ENCODE data around the gene TNIP1.

TNIP1 gene

GRCh38 chr5:151073280-151073679, 7.6 kb downstream of the TNIP1 start:
- FAIRE-seq (no peak), DNase-seq (ENCODE audit: insufficient read length, low spot score) (no peak)
- TF ChIP-seq POLR2A (IDR thresholded peaks at IDR 0.05; ENCODE audit: low read depth, low read length) = no peak

- TF ChIP-seq POLR2A (IDR thresholded peaks at IDR 0.05; ENCODE audit: low read depth, low read length) = no peak
These were observed 8.2 kb downstream of the TNIP1 start for GRCh38 chr5:151072630-151073025.

GRCh38 chr5:151071848-151072629, 8.8 kb downstream of the TNIP1 start:
- no peak for FAIRE-seq
- DNase-seq (ENCODE audit: insufficient read length, low spot score) = no peak
- TF ChIP-seq POLR2A (IDR thresholded peaks at IDR 0.05; ENCODE audit: low read depth, low read length) = no peak

More at GRCh38 chr5:151072630-151073025, 8.2 kb downstream of the TNIP1 start:
- peak; percentile 72 for DNase-seq (ENCODE audit: insufficient read length, low spot score)
- no peak for FAIRE-seq

GRCh38 chr5:151071021-151071420, 9.8 kb downstream of the TNIP1 start:
- DNase-seq (ENCODE audit: insufficient read length, low spot score) = no peak
- no peak for TF ChIP-seq POLR2A (IDR thresholded peaks at IDR 0.05; ENCODE audit: low read depth, low read length)
- no peak for FAIRE-seq

GRCh38 chr5:151070449-151070848, 10.4 kb downstream of the TNIP1 start:
- TF ChIP-seq POLR2A (IDR thresholded peaks at IDR 0.05; ENCODE audit: low read depth, low read length) = no peak
- FAIRE-seq (no peak), DNase-seq (ENCODE audit: insufficient read length, low spot score) (no peak)

- DNase-seq (ENCODE audit: insufficient read length, low spot score) = no peak
- no peak for FAIRE-seq
- TF ChIP-seq POLR2A (IDR thresholded peaks at IDR 0.05; ENCODE audit: low read depth, low read length) = no peak
These were observed 12.2 kb downstream of the TNIP1 start for GRCh38 chr5:151068433-151069197.

GRCh38 chr5:151067632-151068432, 13.0 kb downstream of the TNIP1 start:
- no peak for TF ChIP-seq POLR2A (IDR thresholded peaks at IDR 0.05; ENCODE audit: low read depth, low read length)
- FAIRE-seq = no peak
- no peak for DNase-seq (ENCODE audit: insufficient read length, low spot score)

GRCh38 chr5:151066920-151067319, 13.9 kb downstream of the TNIP1 start:
- DNase-seq (ENCODE audit: insufficient read length, low spot score) = no peak
- TF ChIP-seq POLR2A (IDR thresholded peaks at IDR 0.05; ENCODE audit: low read depth, low read length) = no peak
- no peak for FAIRE-seq

- TF ChIP-seq POLR2A (IDR thresholded peaks at IDR 0.05; ENCODE audit: low read depth, low read length) = no peak
- FAIRE-seq = no peak
- DNase-seq (ENCODE audit: insufficient read length, low spot score) = no peak
These were observed 15.2 kb downstream of the TNIP1 start for GRCh38 chr5:151065609-151066008.

GRCh38 chr5:151064916-151065499, 15.8 kb downstream of the TNIP1 start:
- no peak for FAIRE-seq
- no peak for TF ChIP-seq POLR2A (IDR thresholded peaks at IDR 0.05; ENCODE audit: low read depth, low read length)

GRCh38 chr5:151063142-151063989, 17.5 kb downstream of the TNIP1 start:
- DNase-seq (ENCODE audit: insufficient read length, low spot score) = peak; percentile 75
- no peak for FAIRE-seq
- no peak for TF ChIP-seq POLR2A (IDR thresholded peaks at IDR 0.05; ENCODE audit: low read depth, low read length)

More at GRCh38 chr5:151064916-151065499, 15.8 kb downstream of the TNIP1 start:
- DNase-seq (ENCODE audit: insufficient read length, low spot score) = no peak

GRCh38 chr5:151062405-151063141, 18.3 kb downstream of the TNIP1 start:
- FAIRE-seq = no peak
- no peak for TF ChIP-seq POLR2A (IDR thresholded peaks at IDR 0.05; ENCODE audit: low read depth, low read length)

More at GRCh38 chr5:151062405-151063141, 18.3 kb downstream of the TNIP1 start:
- no peak for DNase-seq (ENCODE audit: insufficient read length, low spot score)

Measured in H54 (cell line).